ENCODE data around the gene ZNF428. TPM values are rescaled to one million over a fixed set of nuclear protein-coding genes. Genes with fewer than 3 reads are reported as not detected.

The ZNF428 gene
- total and polyA plus RNA-seq, 2 of the 8 experiments (the other 6 are each of a cell fraction or from before 2014, with no cell fraction given): 7.8 to 16.7 TPM

DNA sequence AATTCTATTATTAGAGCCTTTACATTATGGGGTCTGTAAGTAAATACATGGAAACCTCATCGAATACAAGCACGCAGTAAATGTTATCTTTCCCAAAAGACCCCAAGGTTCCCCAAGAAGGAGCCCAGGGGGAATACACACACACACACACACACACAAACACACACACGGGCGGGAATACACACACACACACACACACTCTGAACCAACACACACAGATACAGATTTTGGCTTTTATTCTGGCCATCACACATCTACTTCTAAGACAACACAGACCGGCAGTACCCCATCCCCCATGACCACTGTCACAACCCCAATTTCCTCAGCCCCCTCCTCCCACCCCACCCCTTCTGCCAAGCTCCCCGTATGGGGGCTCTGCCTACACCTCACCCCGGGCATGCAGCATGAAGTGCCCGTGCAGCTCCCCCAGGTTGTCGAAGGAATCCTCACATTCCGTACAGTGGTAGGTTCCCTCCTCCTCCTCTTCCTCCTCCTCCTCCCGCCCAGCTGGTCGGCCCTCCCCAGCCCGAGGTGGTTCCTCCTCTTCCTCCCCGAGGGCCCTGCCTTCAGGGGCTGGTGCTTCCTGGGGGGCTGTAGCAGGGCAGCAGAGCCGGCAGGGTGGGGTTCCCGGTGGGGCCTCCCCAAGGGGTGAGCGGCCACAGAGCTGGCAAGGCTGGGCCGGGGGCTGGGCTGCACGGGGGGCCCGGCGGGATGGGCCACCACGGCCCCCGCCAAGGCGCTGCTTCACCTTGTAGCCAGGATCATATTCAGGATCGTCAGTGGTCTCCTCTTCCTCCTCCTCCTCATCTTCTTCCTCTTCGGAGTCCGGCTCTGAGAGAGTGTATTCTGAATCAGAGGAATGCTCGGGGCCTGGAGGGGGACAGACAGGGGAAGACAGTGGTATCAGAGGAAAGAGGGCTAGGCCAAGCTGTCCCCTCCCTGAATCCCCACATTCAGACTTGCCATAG lies 11.9 kb downstream of the ZNF428 start:
- H3K79me1 ChIP-seq (ENCODE audit: low read depth, low read length): peaks cover 5% of the 10 kb centered on the region; the same call in 1 of the 2 replicates
- H3K4me3 ChIP-seq (ENCODE audit: extremely low read depth in 1 of 4, insufficient read depth in 2 of 4, low read depth in 3 of 4, low read length in 4 of 4): no peak overlapping the region
- H3K36me3 ChIP-seq (ENCODE audit: control insufficient read depth in 2 of 4, insufficient read depth in 4 of 4, low read length in 3 of 4): peaks cover 0 to 4% (median 0%) of the 10 kb centered on the region in 4 experiments; a peak in 1 of 8 replicates
- no peaks in the 10 kb centered on the region for H3K79me2 ChIP-seq (ENCODE audit: control insufficient read depth in 1 of 2, insufficient read depth in 2 of 2, low read length in 2 of 2)
- no peak overlapping the region for H4K8ac ChIP-seq (ENCODE audit: extremely low read depth, insufficient read depth, low read length)
- H2AK5ac ChIP-seq (ENCODE audit: low read depth, low read length): no peak overlapping the region
- no peak overlapping the region for H3K4me2 ChIP-seq (ENCODE audit: insufficient read depth in 1 of 2, low read depth in 2 of 2, low read length in 2 of 2)
- H2BK15ac ChIP-seq (ENCODE audit: low read length): no peak overlapping the region
- no peaks in the 10 kb centered on the region for H3K4me1 ChIP-seq (replicated peaks in 1 of 4; ENCODE audit: control insufficient read depth in 3 of 4, insufficient read depth in 4 of 4, low read length in 3 of 4)
- 96% methylated on average over 6 of the region's 28 CpGs; no CpG with 5 or more reads in 1 of the 2 experiments for whole genome bisulfite sequencing, 2 experiments (ENCODE audit: extremely low coverage in 1 of 2, insufficient coverage in 1 of 2, insufficient read length in 1 of 2, insufficient replicate concordance in 2 of 2, low coverage in 1 of 2, low lambda C conversion rate in 2 of 2, missing lambda C conversion rate in 1 of 2)
- DNase-seq (ENCODE audit: low read depth in 1 of 2, low spot score in 2 of 2): no peak
- H2BK5ac ChIP-seq (ENCODE audit: low read depth, low read length): no peak overlapping the region
- no peaks in the 10 kb centered on the region for H3K27me3 ChIP-seq (replicated peaks in 1 of 4; ENCODE audit: control insufficient read depth in 3 of 4, extremely low read depth in 1 of 4, insufficient read depth in 3 of 4, low read length in 3 of 4)
- H3K23ac ChIP-seq (ENCODE audit: insufficient read length): no peak overlapping the region
- no peaks in the 10 kb centered on the region; a peak in 1 of 4 replicates for H3K9me3 ChIP-seq (ENCODE audit: insufficient read depth in 2 of 2, low read depth in 1 of 2, low read length in 1 of 2)
- no peak overlapping the region for H2BK20ac ChIP-seq (ENCODE audit: low read length)
- H3K9ac ChIP-seq (replicated peaks in 1 of 4; ENCODE audit: extremely low read depth in 1 of 4, low read depth in 3 of 4, low read length in 3 of 4): no peak overlapping the region
- no peak for FAIRE-seq
- ChIA-PET CTCF (ENCODE audit: partially characterized antibody) (interaction anchor here (1.8 to 2.1 kb wide), 2 partner anchors 10 to 18 kb away, joined by 9 read pairs; no protein-coding TSS in a partner anchor), POLR2A (ENCODE audit: partially characterized antibody) (interaction anchor here (0.9 to 3.4 kb wide), 4 partner anchors 10 to 63 kb away, joined by 3 to 17 read pairs (median 3); partner anchors contain the start of genes IRGQ and ZNF576)
- peaks cover 0 to 9% of the 10 kb centered on the region in 2 experiments for H4K20me1 ChIP-seq (replicated peaks in 1 of 2; ENCODE audit: control insufficient read depth in 1 of 2, insufficient read depth in 2 of 2, low read length in 2 of 2)
- H3K27ac ChIP-seq (ENCODE audit: low read depth, low read length): no peak overlapping the region
- H3K18ac ChIP-seq (ENCODE audit: extremely low read depth, low read length): no peak overlapping the region
- H3K56ac ChIP-seq (replicated peaks; ENCODE audit: insufficient read length, low read depth, low read length): no peak overlapping the region
- no peak overlapping the region for H3K4ac ChIP-seq (replicated peaks; ENCODE audit: insufficient read length, low read depth, low read length)
- H4K5ac ChIP-seq (ENCODE audit: insufficient read length, low read depth, low read length): no peak overlapping the region
- H3K14ac ChIP-seq (ENCODE audit: insufficient read length): no peak overlapping the region
- no peak overlapping the region for H2AFZ ChIP-seq (ENCODE audit: low read length)
- no peak overlapping the region for H2BK12ac ChIP-seq (ENCODE audit: low read depth, low read length)
- no peaks in the 10 kb centered on the region; the same call in 1 of the 2 replicates for H3K23me2 ChIP-seq (ENCODE audit: low read depth, low read length)
- H4K91ac ChIP-seq (replicated peaks; ENCODE audit: insufficient read length, low read length): no peak overlapping the region
- no peak overlapping the region for H2BK120ac ChIP-seq (replicated peaks; ENCODE audit: low read depth, low read length)
- TF ChIP-seq RBBP5 (IDR thresholded peaks at IDR 0.05; ENCODE audit: borderline replicate concordance, low read depth, low read length): no peak
- no peak for TF ChIP-seq SIRT6 (IDR thresholded peaks at IDR 0.05; ENCODE audit: low read length)
- no peak for TF ChIP-seq BCL11A (IDR thresholded peaks at IDR 0.05; ENCODE audit: low read depth in 2 of 2, low read length in 2 of 2)
- TF ChIP-seq SIN3A (conservative IDR thresholded peaks at IDR 0.05 in 1 of 2, IDR thresholded peaks at IDR 0.05 in 1 of 2; ENCODE audit: low read depth in 1 of 2, low read length in 2 of 2): no peak
- TF ChIP-seq TAF1 (IDR thresholded peaks at IDR 0.05; ENCODE audit: low read depth, low read length): no peak
- no peak for TF ChIP-seq HDAC6 (IDR thresholded peaks at IDR 0.05; ENCODE audit: low read depth, low read length)
- TF ChIP-seq TCF12 (IDR thresholded peaks at IDR 0.05; ENCODE audit: low read depth, low read length): no peak
- no peak for TF ChIP-seq RFX5 (IDR thresholded peaks at IDR 0.05; ENCODE audit: borderline replicate concordance, low read depth, low read length)
- no peak for TF ChIP-seq TEAD4 (IDR thresholded peaks at IDR 0.05; ENCODE audit: low read depth, low read length)
- TF ChIP-seq, protein P1, sequence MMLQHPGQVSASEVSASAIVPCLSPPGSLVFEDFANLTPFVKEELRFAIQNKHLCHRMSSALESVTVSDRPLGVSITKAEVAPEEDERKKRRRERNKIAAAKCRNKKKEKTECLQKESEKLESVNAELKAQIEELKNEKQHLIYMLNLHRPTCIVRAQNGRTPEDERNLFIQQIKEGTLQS (IDR thresholded peaks at IDR 0.05; ENCODE audit: insufficient read depth, low read depth, low read length): no peak
- TF ChIP-seq GTF2F1 (IDR thresholded peaks at IDR 0.05; ENCODE audit: borderline replicate concordance, low read depth, low read length): no peak
